GM12878 (cell line): ENCODE measurements around the gene WFDC12. TPM values are rescaled to one million over a fixed set of nuclear protein-coding genes. Genes with fewer than 3 reads are reported as not detected.

Source experiments
- CUX1 ChIP-seq: IDR thresholded peaks from 2 replicates; pipeline ENCODE4 v1.6.1; 2012; ENCODE audit warnings: improper control_type of control experiment, low read depth, low read length; ENCODE audit not compliant: insufficient replicate concordance
- EGR1 ChIP-seq, 2 experiments: IDR thresholded peaks; 1 replicate in 1 of 2; 2 replicates in 1 of 2; pipeline ENCODE4 v1.6.1; 2011 to 2012; ENCODE audit warnings: low read depth in 2 of 2, low read length in 2 of 2, borderline replicate concordance in 1 of 2, mild to moderate bottlenecking in 1 of 2, moderate library complexity in 1 of 2
- ESRRA ChIP-seq: IDR thresholded peaks from 2 replicates; pipeline ENCODE4 v1.6.1; 2012; ENCODE audit warnings: mild to moderate bottlenecking, low read length, improper control_type of control experiment
- IRF3 ChIP-seq: fragments of 450-650 bp; IDR thresholded peaks from 2 replicates; pipeline ENCODE4 v1.6.1; 2014; ENCODE audit warnings: mild to moderate bottlenecking
- IRF5 ChIP-seq: fragments of 450-650 bp; IDR thresholded peaks from 2 replicates; pipeline ENCODE4 v1.6.1; 2017; ENCODE audit warnings: borderline replicate concordance
- POLR2AphosphoS5 ChIP-seq: IDR thresholded peaks from 2 replicates; pipeline ENCODE4 v1.6.1; 2011; ENCODE audit warnings: mild to moderate bottlenecking, low read length, inconsistent platforms
- PRDM15 ChIP-seq: fragments of 450-650 bp; formaldehyde crosslinking; IDR thresholded peaks from 2 replicates; pipeline ENCODE4 v1.4.0; 2020; ENCODE audit warnings: mild to moderate bottlenecking, moderate library complexity
- ZNF217 ChIP-seq: fragments of 450-650 bp; IDR thresholded peaks from 2 replicates; pipeline ENCODE4 v1.6.1; 2017; ENCODE audit warnings: antibody characterized with exemption, mild to moderate bottlenecking
- ZNF687 ChIP-seq: fragments of 450-650 bp; IDR thresholded peaks from 2 replicates; pipeline ENCODE4 v1.6.1; 2017; ENCODE audit warnings: mild to moderate bottlenecking, moderate library complexity
- polyA plus RNA-seq, 11 experiments: library from polyadenylated mRNA; depleted of rRNA in 4 of 11; unstranded in 6 of 11; stranded (reverse) in 5 of 11; fragments of >200 nt; fragmentation: Nextera tagmentation in 4 of 11; fragmentation: Illumina TruSeq in 1 of 11; extraction: Ambion mirVana in 4 of 11; extraction: Trizol in 1 of 11; gene quantifications; 1 replicate in 1 of 11; 2 replicates in 10 of 11; pipeline versions ENCODE4 v1.2.1 to v1.2.3, GENCODE V29; 2011 to 2016; ENCODE audit warnings: inconsistent platforms in 2 of 11, missing spikeins in 2 of 11, low read depth in 1 of 11
- total RNA-seq, 4 experiments: library from RNA; depleted of rRNA in 3 of 4; stranded (reverse); fragments of >200 nt in 3 of 4; fragmentation: Illumina TruSeq in 1 of 4; extraction: Trizol in 1 of 4; gene quantifications; 2 replicates each; pipeline versions ENCODE4 v1.2.1 to v1.2.3, GENCODE V29; 2013 to 2021

Gene WFDC12
- total and polyA plus RNA-seq, 10 of the 15 experiments (the other 5 are each of a cell fraction or from before 2014, with no cell fraction given) = not detected

GRCh38 chr20:45115386-45115774, 8.9 kb downstream of the WFDC12 start (continued):
- TF ChIP-seq POLR2AphosphoS5 = no peak
- no peak for TF ChIP-seq IRF3
- TF ChIP-seq ZNF217 = no peak
- no peak for TF ChIP-seq IRF5
- TF ChIP-seq CUX1 = no peak
- TF ChIP-seq EGR1 (IDR thresholded peaks at IDR 0.05; ENCODE audit: borderline replicate concordance in 1 of 2, low read depth in 2 of 2, low read length in 2 of 2) = no peak
- TF ChIP-seq ESRRA = no peak
- no peak for TF ChIP-seq ZNF687
- no peak for TF ChIP-seq PRDM15
